Measurements from ENCODE around the gene RABEPK.

Gene RABEPK

DNA sequence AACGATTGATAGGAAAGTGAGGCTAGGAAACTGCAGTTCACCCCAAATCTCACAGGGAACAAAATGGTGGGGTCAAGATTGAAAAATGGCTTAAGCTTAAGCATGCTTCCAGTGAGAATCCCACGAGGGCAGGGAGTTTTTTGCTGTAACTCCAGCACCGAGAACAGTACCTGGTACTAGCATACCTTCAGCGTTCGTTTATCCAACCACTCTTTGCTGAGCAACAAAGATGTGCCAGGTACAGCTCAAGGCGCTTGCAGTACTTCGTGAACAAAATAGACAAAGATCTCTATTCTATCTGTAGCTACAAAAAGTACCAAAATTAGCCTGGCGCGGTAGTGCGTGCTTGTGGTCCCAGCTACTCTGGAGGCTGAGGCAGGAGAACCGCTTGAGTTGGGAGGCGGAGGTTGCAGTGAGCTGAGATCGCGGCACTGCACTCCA is 10.0 kb upstream of the RABEPK start:
- no peak for TF ChIP-seq NFIC (IDR thresholded peaks at IDR 0.05)
- no peak for TF ChIP-seq CREB1 (IDR thresholded peaks at IDR 0.05; ENCODE audit: low read depth)
- no peak for TF ChIP-seq RAD21 (IDR thresholded peaks at IDR 0.05; ENCODE audit: low read depth)
- TF ChIP-seq EP300 (IDR thresholded peaks at IDR 0.05; ENCODE audit: borderline replicate concordance), result no peak
- no peak for TF ChIP-seq REST (IDR thresholded peaks at IDR 0.05; ENCODE audit: low read depth)
- TF ChIP-seq EGR1 (IDR thresholded peaks at IDR 0.05), result no peak
- TF ChIP-seq YY1 (IDR thresholded peaks at IDR 0.05; ENCODE audit: low read depth), result no peak
- TF ChIP-seq FOXM1 (IDR thresholded peaks at IDR 0.05; ENCODE audit: borderline replicate concordance, low read depth), result no peak
- TF ChIP-seq TAF1 (IDR thresholded peaks at IDR 0.05; ENCODE audit: low read depth), result no peak
- TF ChIP-seq, protein P1, sequence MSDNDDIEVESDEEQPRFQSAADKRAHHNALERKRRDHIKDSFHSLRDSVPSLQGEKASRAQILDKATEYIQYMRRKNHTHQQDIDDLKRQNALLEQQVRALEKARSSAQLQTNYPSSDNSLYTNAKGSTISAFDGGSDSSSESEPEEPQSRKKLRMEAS (IDR thresholded peaks at IDR 0.05), result no peak; the same call in 1 of the 2 replicates
- no peak for TF ChIP-seq TEAD4 (IDR thresholded peaks at IDR 0.05)
- TF ChIP-seq, protein P2, sequence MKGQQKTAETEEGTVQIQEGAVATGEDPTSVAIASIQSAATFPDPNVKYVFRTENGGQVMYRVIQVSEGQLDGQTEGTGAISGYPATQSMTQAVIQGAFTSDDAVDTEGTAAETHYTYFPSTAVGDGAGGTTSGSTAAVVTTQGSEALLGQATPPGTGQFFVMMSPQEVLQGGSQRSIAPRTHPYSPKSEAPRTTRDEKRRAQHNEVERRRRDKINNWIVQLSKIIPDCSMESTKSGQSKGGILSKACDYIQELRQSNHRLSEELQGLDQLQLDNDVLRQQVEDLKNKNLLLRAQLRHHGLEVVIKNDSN (IDR thresholded peaks at IDR 0.05), result no peak
- no peak for TF ChIP-seq TCF12 (IDR thresholded peaks at IDR 0.05; ENCODE audit: low read depth)
- no peak for TF ChIP-seq ZBTB7A (IDR thresholded peaks at IDR 0.05; ENCODE audit: low read depth)
- no peak for TF ChIP-seq CEBPB (IDR thresholded peaks at IDR 0.05)

DNA sequence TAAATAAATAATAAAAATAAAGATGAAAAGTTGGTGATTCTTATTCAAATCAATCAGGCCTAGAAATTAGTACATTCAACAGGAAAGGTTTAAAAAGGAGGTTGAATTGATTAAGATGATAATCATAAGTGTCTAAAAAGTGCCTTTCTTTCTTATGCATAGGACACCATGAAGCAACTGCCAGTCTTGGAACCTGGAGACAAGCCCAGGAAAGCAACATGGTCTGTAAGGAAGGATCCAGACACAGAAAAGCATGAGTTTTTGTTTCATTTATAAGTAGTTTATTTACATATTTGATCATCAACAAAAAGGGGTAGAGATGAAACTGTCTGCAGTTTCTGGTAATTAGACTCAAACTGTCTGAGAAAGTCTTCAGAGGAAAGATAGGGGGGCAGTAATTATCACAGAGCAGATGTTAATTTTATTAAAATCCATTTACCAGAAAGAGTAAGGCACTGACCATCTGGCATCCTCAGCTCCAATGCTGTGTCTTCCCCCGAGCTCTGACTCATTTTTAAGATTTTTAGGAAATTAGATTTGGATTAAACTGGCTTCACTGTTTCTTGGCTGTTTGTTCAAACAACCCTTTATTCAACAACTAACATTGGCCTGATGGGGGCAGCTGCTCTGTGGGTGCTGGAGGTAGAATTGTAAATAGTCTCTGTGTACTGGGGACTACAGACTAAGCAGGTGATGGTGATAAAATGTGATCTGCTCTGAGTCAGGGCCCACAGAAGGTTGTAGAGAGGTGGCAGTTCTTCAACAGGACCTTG is 2.7 kb downstream of the RABEPK start:
- TF ChIP-seq, protein P1 (IDR thresholded peaks at IDR 0.05), result no peak
- TF ChIP-seq CREB1 (IDR thresholded peaks at IDR 0.05; ENCODE audit: low read depth) (no peak), RAD21 (IDR thresholded peaks at IDR 0.05; ENCODE audit: low read depth) (no peak), REST (IDR thresholded peaks at IDR 0.05; ENCODE audit: low read depth) (no peak), EGR1 (IDR thresholded peaks at IDR 0.05) (no peak), NFIC (IDR thresholded peaks at IDR 0.05) (no peak), TEAD4 (IDR thresholded peaks at IDR 0.05) (no peak), ZBTB7A (IDR thresholded peaks at IDR 0.05; ENCODE audit: low read depth) (no peak), TCF12 (IDR thresholded peaks at IDR 0.05; ENCODE audit: low read depth) (no peak), CEBPB (IDR thresholded peaks at IDR 0.05) (no peak)
- TF ChIP-seq, protein P2 (IDR thresholded peaks at IDR 0.05), result no peak

GRCh38 chr9:125204477-125204876 is 4.1 kb downstream of the RABEPK start:
- TF ChIP-seq, protein P1 (IDR thresholded peaks at IDR 0.05), result no peak
- no peak for TF ChIP-seq TEAD4 (IDR thresholded peaks at IDR 0.05)
- no peak for TF ChIP-seq YY1 (IDR thresholded peaks at IDR 0.05; ENCODE audit: low read depth)

GRCh38 chr9:125214186-125214585 is 13.8 kb downstream of the RABEPK start:
- TF ChIP-seq NFIC (IDR thresholded peaks at IDR 0.05) (no peak), YY1 (IDR thresholded peaks at IDR 0.05; ENCODE audit: low read depth) (no peak), RAD21 (IDR thresholded peaks at IDR 0.05; ENCODE audit: low read depth) (no peak), EGR1 (IDR thresholded peaks at IDR 0.05) (no peak), CREB1 (IDR thresholded peaks at IDR 0.05; ENCODE audit: low read depth) (no peak), EP300 (IDR thresholded peaks at IDR 0.05; ENCODE audit: borderline replicate concordance) (no peak), REST (IDR thresholded peaks at IDR 0.05; ENCODE audit: low read depth) (no peak), FOXM1 (IDR thresholded peaks at IDR 0.05; ENCODE audit: borderline replicate concordance, low read depth) (no peak), CEBPB (IDR thresholded peaks at IDR 0.05) (no peak), TAF1 (IDR thresholded peaks at IDR 0.05; ENCODE audit: low read depth) (no peak), ZBTB7A (IDR thresholded peaks at IDR 0.05; ENCODE audit: low read depth) (no peak), TCF12 (IDR thresholded peaks at IDR 0.05; ENCODE audit: low read depth) (no peak), TEAD4 (IDR thresholded peaks at IDR 0.05) (no peak)
- TF ChIP-seq, protein P2 (IDR thresholded peaks at IDR 0.05), result no peak
- TF ChIP-seq, protein P1 (IDR thresholded peaks at IDR 0.05), result no peak
